AG10803 (cell line): Measurements from ENCODE around the gene POP7.
A peak's percentile ranks its signal among the peaks of the same experiment; 100 is the strongest.

Experiments used
- DNase-seq: peaks from one replicate; pipeline ENCODE4 v3.0.0; 2010; ENCODE audit warnings: low read depth
- H3K4me3 ChIP-seq: 2 replicates; pipeline ENCODE4 v1.5.1; 2011; ENCODE audit warnings: mild to moderate bottlenecking, low read length, control low read depth
- TF ChIP-seq, protein P1 (sequence below): conservative IDR thresholded peaks from 2 replicates; pipeline ENCODE4 v1.5.1; 2011; ENCODE audit warnings: mild to moderate bottlenecking, low read length, control low read depth, inconsistent platforms

The POP7 gene

DNA sequence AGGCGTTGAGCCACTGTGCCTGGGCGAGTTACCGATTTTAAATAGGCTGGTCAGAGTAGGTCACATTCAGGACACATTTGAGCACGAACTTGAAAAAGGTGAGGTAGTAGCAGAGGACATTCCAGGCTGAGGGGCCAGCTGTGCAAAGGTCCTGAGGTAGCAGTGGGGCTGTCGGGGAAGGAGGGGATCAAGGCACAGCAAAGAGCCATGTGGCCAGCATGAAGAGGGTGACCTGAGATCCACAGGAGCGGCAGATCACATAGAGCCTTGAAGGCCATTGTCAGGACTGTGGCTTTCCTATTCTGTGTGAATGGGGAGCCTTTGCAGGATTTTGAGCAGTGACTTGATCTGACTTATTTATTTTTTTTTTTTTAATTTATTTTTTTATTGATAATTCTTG is 34.0 kb downstream of the POP7 start:
- DNase-seq, result no peak
- H3K4me3 ChIP-seq, result no peak overlapping the region
- TF ChIP-seq, protein P1, sequence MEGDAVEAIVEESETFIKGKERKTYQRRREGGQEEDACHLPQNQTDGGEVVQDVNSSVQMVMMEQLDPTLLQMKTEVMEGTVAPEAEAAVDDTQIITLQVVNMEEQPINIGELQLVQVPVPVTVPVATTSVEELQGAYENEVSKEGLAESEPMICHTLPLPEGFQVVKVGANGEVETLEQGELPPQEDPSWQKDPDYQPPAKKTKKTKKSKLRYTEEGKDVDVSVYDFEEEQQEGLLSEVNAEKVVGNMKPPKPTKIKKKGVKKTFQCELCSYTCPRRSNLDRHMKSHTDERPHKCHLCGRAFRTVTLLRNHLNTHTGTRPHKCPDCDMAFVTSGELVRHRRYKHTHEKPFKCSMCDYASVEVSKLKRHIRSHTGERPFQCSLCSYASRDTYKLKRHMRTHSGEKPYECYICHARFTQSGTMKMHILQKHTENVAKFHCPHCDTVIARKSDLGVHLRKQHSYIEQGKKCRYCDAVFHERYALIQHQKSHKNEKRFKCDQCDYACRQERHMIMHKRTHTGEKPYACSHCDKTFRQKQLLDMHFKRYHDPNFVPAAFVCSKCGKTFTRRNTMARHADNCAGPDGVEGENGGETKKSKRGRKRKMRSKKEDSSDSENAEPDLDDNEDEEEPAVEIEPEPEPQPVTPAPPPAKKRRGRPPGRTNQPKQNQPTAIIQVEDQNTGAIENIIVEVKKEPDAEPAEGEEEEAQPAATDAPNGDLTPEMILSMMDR, result no peak

DNA sequence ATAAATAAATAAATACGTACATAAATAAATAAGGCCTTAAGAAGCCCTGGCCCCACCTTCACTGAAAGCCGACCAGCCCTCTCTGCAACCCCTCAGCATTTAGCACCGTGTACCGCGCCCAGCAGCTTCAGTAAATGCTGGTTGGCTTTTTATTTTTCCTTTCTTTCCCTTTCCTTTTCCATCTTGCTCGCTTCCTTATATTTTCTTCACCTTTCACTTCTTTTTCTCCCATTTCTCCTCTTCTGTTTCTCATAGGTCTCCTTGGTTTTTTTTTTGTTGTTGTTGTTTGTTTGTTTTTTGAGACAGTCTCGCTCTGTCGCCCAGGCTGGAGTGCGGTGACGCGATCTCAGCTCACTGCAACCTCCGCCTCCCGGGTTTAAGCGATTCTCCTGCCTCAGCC is 38.7 kb downstream of the POP7 start:
- no peak for DNase-seq
- TF ChIP-seq, protein P1, result no peak
- H3K4me3 ChIP-seq, result no peak overlapping the region

DNA sequence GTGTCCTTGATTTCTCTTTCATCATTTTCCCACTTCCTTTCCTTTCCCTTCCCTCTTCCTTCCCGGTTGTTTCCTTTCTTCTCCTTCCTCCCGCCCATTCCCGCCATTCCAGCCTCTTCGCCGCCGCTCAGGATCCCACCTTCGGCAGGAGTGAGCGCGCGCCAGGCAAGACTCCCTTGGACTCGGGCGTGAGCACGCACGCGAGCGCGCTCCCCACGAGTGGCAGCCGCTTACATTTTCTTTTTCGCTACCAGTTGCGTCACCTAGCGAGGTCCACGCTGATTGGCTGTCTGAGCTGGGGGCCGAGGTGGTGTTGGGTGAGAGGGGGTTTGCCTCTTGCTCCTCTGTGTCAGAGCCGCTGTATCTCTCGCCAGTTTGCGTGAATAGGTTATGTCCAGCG is 39.3 kb downstream of the POP7 start:
- DNase-seq, result peak; percentile 17
- H3K4me3 ChIP-seq, result peak overlapping the region; percentile 29
- TF ChIP-seq, protein P1, result no peak

DNA sequence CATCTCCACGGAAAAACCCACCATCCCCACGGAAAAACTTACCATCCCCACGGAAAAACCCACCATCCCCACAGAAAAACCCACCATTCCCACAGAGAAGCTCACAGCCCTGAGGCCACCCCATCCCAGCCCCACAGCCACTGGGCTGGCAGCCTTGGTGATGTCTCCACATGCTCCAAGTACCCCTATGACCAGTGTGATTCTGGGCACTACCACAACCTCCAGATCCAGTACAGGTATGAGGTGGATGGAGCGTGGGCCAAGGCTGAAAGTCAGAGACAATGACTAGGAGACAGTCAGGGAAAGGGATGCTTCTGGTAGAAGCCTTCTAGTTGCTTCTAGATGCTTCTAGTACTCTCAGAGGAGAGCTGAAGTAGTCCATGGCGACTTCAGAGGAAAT is 47.1 kb downstream of the POP7 start:
- H3K4me3 ChIP-seq, result no peak overlapping the region
- DNase-seq, result no peak
- TF ChIP-seq, protein P1, result no peak

DNA sequence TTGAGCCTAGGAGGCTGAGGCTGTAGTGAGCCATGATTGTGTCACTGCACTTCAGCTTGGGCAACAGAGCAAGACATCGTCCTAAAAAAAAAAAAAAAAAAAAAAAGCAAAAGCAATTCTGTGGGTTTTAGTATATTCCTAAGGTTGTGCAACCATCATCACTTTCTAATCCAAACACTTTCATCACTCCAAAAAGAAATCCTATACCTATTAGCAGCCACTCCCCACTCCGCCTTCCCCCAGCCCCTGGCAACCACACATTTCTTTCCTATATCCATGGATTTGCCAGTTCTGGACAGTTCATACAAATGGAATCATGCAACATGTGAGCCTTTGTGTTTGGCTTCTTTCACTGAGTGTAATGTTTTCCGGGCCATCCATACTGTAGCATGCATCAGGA is 47.8 kb downstream of the POP7 start:
- TF ChIP-seq, protein P1, result no peak
- peak; percentile 44 for DNase-seq
- H3K4me3 ChIP-seq, result no peak overlapping the region
